H9 (cell line): ENCODE data around the gene ZC3H10. TPM values are rescaled to one million over a fixed set of nuclear protein-coding genes. Genes with fewer than 3 reads are reported as not detected.

Experiments
- DNase-seq: peaks from one replicate; pipeline ENCODE4 v3.0.0-alpha.2; 2017
- H2AFZ ChIP-seq: one replicate; pipeline ENCODE4 v1.6.1; 2013; ENCODE audit warnings: mild to moderate bottlenecking, low read length, control low read depth, moderate library complexity
- H2AK5ac ChIP-seq: 2 replicates; pipeline ENCODE4 v1.6.1; 2013; ENCODE audit warnings: low read length, control low read depth, mixed read lengths; ENCODE audit not compliant: insufficient read length
- H2BK120ac ChIP-seq: one replicate; pipeline ENCODE4 v1.6.1; 2013; ENCODE audit warnings: low read depth, mild to moderate bottlenecking, low read length, control low read depth, inconsistent platforms; ENCODE audit not compliant: poor library complexity, severe bottlenecking
- H2BK12ac ChIP-seq: 2 replicates; pipeline ENCODE4 v1.6.1; 2013; ENCODE audit warnings: low read length, control low read depth, mixed read lengths, low read depth; ENCODE audit not compliant: insufficient read length
- H2BK15ac ChIP-seq: 2 replicates; pipeline ENCODE4 v1.6.1; 2013; ENCODE audit warnings: low read depth, low read length, control low read depth
- H2BK20ac ChIP-seq: one replicate; pipeline ENCODE4 v1.6.1; 2013; ENCODE audit warnings: low read depth, mild to moderate bottlenecking, low read length, control low read depth, inconsistent platforms; ENCODE audit not compliant: poor library complexity, severe bottlenecking
- H2BK5ac ChIP-seq: 2 replicates; pipeline ENCODE4 v1.6.1; 2013; ENCODE audit warnings: low read length, control low read depth, mixed read lengths; ENCODE audit not compliant: insufficient read length
- H3K14ac ChIP-seq: 2 replicates; pipeline ENCODE4 v1.6.1; 2013; ENCODE audit warnings: low read length, control low read depth; ENCODE audit not compliant: insufficient read depth
- H3K18ac ChIP-seq: 2 replicates; pipeline ENCODE4 v1.6.1; 2013; ENCODE audit warnings: low read depth, mild to moderate bottlenecking, mixed read lengths, low read length, control low read depth; ENCODE audit not compliant: insufficient read length
- H3K23ac ChIP-seq: 2 replicates; pipeline ENCODE4 v1.6.1; 2013; ENCODE audit warnings: low read length, control low read depth, mixed read lengths, low read depth; ENCODE audit not compliant: insufficient read length
- H3K23me2 ChIP-seq: 2 replicates; pipeline ENCODE4 v1.6.1; 2013; ENCODE audit warnings: low read depth, mild to moderate bottlenecking, mixed read lengths, low read length, control low read depth; ENCODE audit not compliant: insufficient read length, poor library complexity, severe bottlenecking
- H3K27ac ChIP-seq: 2 replicates; pipeline ENCODE4 v1.5.1; 2013; ENCODE audit warnings: low read length, control low read depth, mixed read lengths, low read depth; ENCODE audit not compliant: insufficient read length
- H3K27me3 ChIP-seq: 2 replicates; pipeline ENCODE4 v1.6.1; 2013; ENCODE audit warnings: low read length, control low read depth, inconsistent platforms; ENCODE audit not compliant: insufficient read depth
- H3K4ac ChIP-seq: 2 replicates; pipeline ENCODE4 v1.6.1; 2013; ENCODE audit warnings: low read depth, mild to moderate bottlenecking, control low read depth, inconsistent platforms, low read length, moderate library complexity
- H3K4me1 ChIP-seq: 2 replicates; pipeline ENCODE4 v1.6.1; 2013; ENCODE audit warnings: low read length, control low read depth, inconsistent platforms; ENCODE audit not compliant: insufficient read depth
- H3K4me2 ChIP-seq: 2 replicates; pipeline ENCODE4 v1.6.1; 2013; ENCODE audit warnings: low read length, control low read depth, mixed read lengths; ENCODE audit not compliant: insufficient read length, insufficient read depth
- H3K56ac ChIP-seq: 2 replicates; pipeline ENCODE4 v1.6.1; 2013; ENCODE audit warnings: low read depth, mild to moderate bottlenecking, mixed read lengths, low read length, control low read depth; ENCODE audit not compliant: insufficient read length
- H3K79me1 ChIP-seq: 2 replicates; pipeline ENCODE4 v1.6.1; 2013; ENCODE audit warnings: low read depth, mild to moderate bottlenecking, moderate library complexity, low read length, control low read depth, inconsistent platforms; ENCODE audit not compliant: insufficient read depth, poor library complexity, severe bottlenecking
- H3K79me2 ChIP-seq: 2 replicates; pipeline ENCODE4 v1.6.1; 2013; ENCODE audit warnings: low read length, control low read depth, inconsistent platforms; ENCODE audit not compliant: insufficient read depth
- H3K9ac ChIP-seq: 2 replicates; pipeline ENCODE4 v1.6.1; 2013; ENCODE audit warnings: low read length, control low read depth, mixed read lengths; ENCODE audit not compliant: insufficient read length; ENCODE audit errors: extremely low read depth
- H3K9me3 ChIP-seq: one replicate; pipeline ENCODE4 v1.6.1; 2013; ENCODE audit warnings: low read depth, low read length, inconsistent platforms; ENCODE audit not compliant: control insufficient read depth
- H3T11ph ChIP-seq: one replicate; pipeline ENCODE4 v1.6.1; 2013; ENCODE audit warnings: mild to moderate bottlenecking, low read length, control low read depth, inconsistent platforms
- H4K20me1 ChIP-seq: one replicate; pipeline ENCODE4 v1.6.1; 2013; ENCODE audit not compliant: control insufficient read depth, insufficient read length, insufficient read depth
- H4K5ac ChIP-seq: 2 replicates; pipeline ENCODE4 v1.6.1; 2013; ENCODE audit warnings: low read depth, mild to moderate bottlenecking, mixed read lengths, low read length, control low read depth; ENCODE audit not compliant: insufficient read length
- H4K8ac ChIP-seq: replicated peaks from 2 replicates; pipeline ENCODE4 v1.6.1; 2013; ENCODE audit warnings: low read length, control low read depth, mixed read lengths, low read depth; ENCODE audit not compliant: insufficient read length
- H4K91ac ChIP-seq: 2 replicates; pipeline ENCODE4 v1.6.1; 2013; ENCODE audit warnings: low read depth, mild to moderate bottlenecking, moderate library complexity, mixed read lengths, low read length, control low read depth; ENCODE audit not compliant: insufficient read length
- H3K27ac Mint-ChIP-seq, 3 experiments: 2 replicates in 2 of 3; 3 replicates in 1 of 3; pipeline ENCODE4 v1.8.0; 2020 to 2021; ENCODE audit warnings: mixed read lengths in 3 of 3, mild to moderate bottlenecking in 1 of 3, moderate library complexity in 1 of 3
- H3K27me3 Mint-ChIP-seq: 2 replicates; pipeline ENCODE4 v1.8.0; 2021; ENCODE audit warnings: low read depth, mild to moderate bottlenecking, moderate library complexity, mixed read lengths
- H3K36me3 Mint-ChIP-seq, 3 experiments: 2 replicates in 2 of 3; 3 replicates in 1 of 3; pipeline ENCODE4 v1.8.0; 2020 to 2021; ENCODE audit warnings: low read depth in 3 of 3, mixed read lengths in 3 of 3; ENCODE audit not compliant: insufficient read depth in 1 of 3
- H3K4me1 Mint-ChIP-seq, 2 experiments: 2 replicates each; pipeline ENCODE4 v1.8.0; 2020; ENCODE audit warnings: mixed read lengths in 2 of 2
- H3K4me3 Mint-ChIP-seq, 2 experiments: 2 replicates in 1 of 2; 3 replicates in 1 of 2; pipeline ENCODE4 v1.8.0; 2020 to 2021; ENCODE audit warnings: mild to moderate bottlenecking in 2 of 2, mixed read lengths in 2 of 2, moderate library complexity in 1 of 2
- H3K9me3 Mint-ChIP-seq, 2 experiments: 2 replicates in 1 of 2; 3 replicates in 1 of 2; pipeline ENCODE4 v1.8.0; 2020; ENCODE audit warnings: mild to moderate bottlenecking in 2 of 2, mixed read lengths in 2 of 2, moderate library complexity in 1 of 2
- CTCF ChIP-seq: fragments of 200-600 bp; sonication (generic); conservative IDR thresholded peaks from 3 replicates; pipeline ENCODE4 v1.8.0; 2021; ENCODE audit warnings: antibody characterized with exemption, mild to moderate bottlenecking
- WGBS: extraction: QIAGEN DNeasy Blood & Tissue Kit; methylation state at CpG from one replicate; pipeline ENCODE4 v1.1.7; 2013; ENCODE audit warnings: missing lambda C conversion rate, low lambda C conversion rate, mixed read lengths; ENCODE audit not compliant: insufficient read length; ENCODE audit errors: extremely low coverage; 5-methylcytosine and 5-hydroxymethylcytosine counted together
- total RNA-seq: library from RNA; stranded (reverse); gene quantifications from 2 replicates; pipeline ENCODE4 v1.2.1, GENCODE V29; 2021

Gene ZC3H10
- total RNA-seq, 1 experiment from 2014 or later: 9.4 TPM

GRCh38 chr12:56082382-56082781 is 35.7 kb upstream of the ZC3H10 start:
- H4K91ac ChIP-seq: no peak overlapping the region
- Mint-ChIP-seq H3K9me3 (no peaks in the 10 kb centered on the region), H3K36me3 (peaks cover 20 to 36% (median 33%) of the 10 kb centered on the region in 3 experiments), H3K4me1 (peaks cover 19 to 25% of the 10 kb centered on the region in 2 experiments), H3K27ac (no peak overlapping the region; a peak in 1 of 7 replicates), H3K27me3 (no peaks in the 10 kb centered on the region), H3K4me3 (no peak overlapping the region; a peak in 1 of 5 replicates)
- H3K4me1 ChIP-seq: 0 out of 2 replicates have a peak, but pooled peaks cover 4% of the 10 kb centered on the region
- H2BK120ac ChIP-seq: no peak overlapping the region
- H3K79me1 ChIP-seq: no peaks in the 10 kb centered on the region
- no peaks in the 10 kb centered on the region for H3K9me3 ChIP-seq
- H2BK15ac ChIP-seq: no peak overlapping the region
- H3K79me2 ChIP-seq: peaks cover 7% of the 10 kb centered on the region; the same call in 1 of the 2 replicates
- no peaks in the 10 kb centered on the region for H4K20me1 ChIP-seq
- no CpG with 5 or more reads among the region's 2 CpGs for WGBS
- no peaks in the 10 kb centered on the region; the same call in 1 of the 2 replicates for H3K27me3 ChIP-seq
- H4K5ac ChIP-seq: no peak overlapping the region
- TF ChIP-seq CTCF: no peak
- no peak overlapping the region for H3K56ac ChIP-seq
- H3T11ph ChIP-seq: no peak overlapping the region
- H2BK5ac ChIP-seq: no peak overlapping the region
- no peak overlapping the region for H3K14ac ChIP-seq
- no peak overlapping the region for H2BK20ac ChIP-seq
- no peak overlapping the region for H3K23ac ChIP-seq
- H3K4ac ChIP-seq: no peak overlapping the region
- no peak overlapping the region for H3K18ac ChIP-seq
- H3K23me2 ChIP-seq: peaks cover 13% of the 10 kb centered on the region
- H2AFZ ChIP-seq: no peak overlapping the region
- no peak overlapping the region for H2AK5ac ChIP-seq
- DNase-seq: no peak
- no peak overlapping the region for H3K4me2 ChIP-seq
- no peak overlapping the region for H3K9ac ChIP-seq
- H2BK12ac ChIP-seq: no peak overlapping the region
- no peak overlapping the region for H4K8ac ChIP-seq
- no peak overlapping the region for H3K27ac ChIP-seq
